H1 (cell line): ENCODE results near the gene PHOSPHO2. TPM values are rescaled to one million over a fixed set of nuclear protein-coding genes. Genes with fewer than 3 reads are reported as not detected.

Source experiments
- CTCF ChIA-PET: fragments of 300-600 bp; sonication (Branson Sonifier 250); formaldehyde crosslinking; loops from one replicate; lab custom pipeline; 2021; ENCODE audit not compliant: partially characterized antibody; lab: Charles Lee
- POLR2A ChIA-PET: fragments of 300-600 bp; sonication (Branson Sonifier 250); formaldehyde crosslinking; loops from one replicate; lab custom pipeline; 2021; ENCODE audit warnings: inconsistent platforms; ENCODE audit not compliant: partially characterized antibody; lab: Charles Lee
- DNase-seq, 2 experiments: peaks; one replicate each; pipeline versions ENCODE4 v3.0.0 to v3.0.0-alpha.2; 2010 to 2022; ENCODE audit warnings: low spot score in 2 of 2, low read depth in 1 of 2, mixed read lengths in 1 of 2
- FAIRE-seq: peaks from 2 replicates; lab custom pipeline; 2011; peaks lifted over from hg19 to GRCh38; lab: Jason Lieb, UNC
- H2AFZ ChIP-seq: 2 replicates; pipeline ENCODE4 v1.8.1; 2012; ENCODE audit warnings: low read length, inconsistent platforms
- H2AK5ac ChIP-seq: 2 replicates; pipeline ENCODE4 v1.6.1; 2013; ENCODE audit warnings: low read depth, low read length
- H2BK120ac ChIP-seq: replicated peaks from 2 replicates; pipeline ENCODE3; 2013; ENCODE audit warnings: low read depth, low read length, inconsistent platforms
- H2BK12ac ChIP-seq: 2 replicates; pipeline ENCODE4 v1.6.1; 2013; ENCODE audit warnings: low read depth, low read length
- H2BK15ac ChIP-seq: 2 replicates; pipeline ENCODE4 v1.6.1; 2013; ENCODE audit warnings: low read length
- H2BK20ac ChIP-seq: 2 replicates; pipeline ENCODE4 v1.6.1; 2013; ENCODE audit warnings: low read length
- H2BK5ac ChIP-seq: 2 replicates; pipeline ENCODE4 v1.6.1; 2013; ENCODE audit warnings: low read depth, low read length
- H3K14ac ChIP-seq: 2 replicates; pipeline ENCODE4 v1.6.1; 2013; ENCODE audit warnings: inconsistent platforms; ENCODE audit not compliant: insufficient read length
- H3K18ac ChIP-seq: 2 replicates; pipeline ENCODE4 v1.6.1; 2013; ENCODE audit warnings: low read length; ENCODE audit errors: extremely low read depth
- H3K23ac ChIP-seq: 2 replicates; pipeline ENCODE4 v1.6.1; 2013; ENCODE audit warnings: inconsistent platforms; ENCODE audit not compliant: insufficient read length
- H3K23me2 ChIP-seq: 2 replicates; pipeline ENCODE4 v1.6.1; 2013; ENCODE audit warnings: low read depth, low read length
- H3K27ac ChIP-seq: 2 replicates; pipeline ENCODE4 v1.6.1; 2011; ENCODE audit warnings: low read depth, low read length, inconsistent platforms
- H3K27me3 ChIP-seq, 4 experiments: replicated peaks in 1 of 4; 1 replicate in 1 of 4; 2 replicates in 3 of 4; pipeline versions ENCODE4 v1.6.1 to v1.8.1; 2011 to 2013; ENCODE audit warnings: low read length in 3 of 4, mild to moderate bottlenecking in 3 of 4, inconsistent platforms in 2 of 4, mixed read lengths in 2 of 4, moderate library complexity in 1 of 4; ENCODE audit not compliant: control insufficient read depth in 3 of 4, insufficient read depth in 3 of 4; ENCODE audit errors: extremely low read depth in 1 of 4
- H3K36me3 ChIP-seq, 4 experiments: 2 replicates each; pipeline versions ENCODE4 v1.6.1 to v1.8.1; 2011 to 2013; ENCODE audit warnings: mild to moderate bottlenecking in 4 of 4, low read length in 3 of 4, moderate library complexity in 2 of 4, control low read depth in 1 of 4, inconsistent platforms in 1 of 4; ENCODE audit not compliant: insufficient read depth in 4 of 4, control insufficient read depth in 2 of 4
- H3K4ac ChIP-seq: replicated peaks from 2 replicates; pipeline ENCODE3; 2013; ENCODE audit warnings: low read length, low read depth, mixed read lengths, inconsistent platforms; ENCODE audit not compliant: insufficient read length
- H3K4me1 ChIP-seq, 4 experiments: replicated peaks in 1 of 4; 1 replicate in 1 of 4; 2 replicates in 3 of 4; pipeline versions ENCODE4 v1.6.1 to v1.8.1; 2011 to 2013; ENCODE audit warnings: low read length in 3 of 4, inconsistent platforms in 2 of 4, mixed read lengths in 1 of 4; ENCODE audit not compliant: insufficient read depth in 4 of 4, control insufficient read depth in 3 of 4
- H3K4me2 ChIP-seq, 2 experiments: 2 replicates each; pipeline versions ENCODE4 v1.6.1 to v1.8.1; 2011 to 2013; ENCODE audit warnings: low read depth in 2 of 2, low read length in 2 of 2, control low read depth in 1 of 2, inconsistent platforms in 1 of 2, mild to moderate bottlenecking in 1 of 2; ENCODE audit not compliant: insufficient read depth in 1 of 2
- H3K4me3 ChIP-seq, 4 experiments: fragments of 200-600, 300-600 bp in 1 of 4; sonication (generic), shearing (Covaris generic), sonication (Bioruptor Twin) in 1 of 4; 2 replicates each; pipeline versions ENCODE4 v1.5.1 to v1.8.1; 2011 to 2016; ENCODE audit warnings: low read length in 4 of 4, low read depth in 3 of 4, control low read depth in 2 of 4, inconsistent platforms in 2 of 4, mild to moderate bottlenecking in 2 of 4, mixed read lengths in 1 of 4, moderate library complexity in 1 of 4; ENCODE audit not compliant: insufficient read depth in 2 of 4; ENCODE audit errors: extremely low read depth in 1 of 4
- H3K56ac ChIP-seq: replicated peaks from 2 replicates; pipeline ENCODE3; 2013; ENCODE audit warnings: low read depth, mild to moderate bottlenecking, mixed read lengths, low read length, inconsistent platforms; ENCODE audit not compliant: insufficient read length
- H3K79me1 ChIP-seq: 2 replicates; pipeline ENCODE4 v1.6.1; 2013; ENCODE audit warnings: low read depth, low read length, control low read depth
- H3K79me2 ChIP-seq, 2 experiments: 2 replicates each; pipeline versions ENCODE4 v1.6.1 to v1.8.1; 2012 to 2013; ENCODE audit warnings: low read length in 2 of 2, mild to moderate bottlenecking in 2 of 2, inconsistent platforms in 1 of 2; ENCODE audit not compliant: insufficient read depth in 2 of 2, control insufficient read depth in 1 of 2
- H3K9ac ChIP-seq, 4 experiments: replicated peaks in 1 of 4; 1 replicate in 1 of 4; 2 replicates in 3 of 4; pipeline versions ENCODE4 v1.6.1 to v1.8.1; 2011 to 2013; ENCODE audit warnings: low read depth in 3 of 4, low read length in 3 of 4, control low read depth in 2 of 4, mild to moderate bottlenecking in 2 of 4, moderate library complexity in 2 of 4, inconsistent platforms in 1 of 4; ENCODE audit errors: extremely low read depth in 1 of 4
- H3K9me3 ChIP-seq, 2 experiments: 2 replicates each; pipeline versions ENCODE4 v1.6.1 to v1.8.1; 2012 to 2013; ENCODE audit warnings: mild to moderate bottlenecking in 2 of 2, moderate library complexity in 2 of 2, control low read depth in 1 of 2, inconsistent platforms in 1 of 2, low read depth in 1 of 2, low read length in 1 of 2, mixed read lengths in 1 of 2; ENCODE audit not compliant: insufficient read depth in 2 of 2
- H4K20me1 ChIP-seq, 2 experiments: replicated peaks in 1 of 2; 2 replicates each; pipeline versions ENCODE3 to v1.8.1; 2011 to 2013; ENCODE audit warnings: inconsistent platforms in 2 of 2, low read length in 2 of 2, mild to moderate bottlenecking in 1 of 2; ENCODE audit not compliant: insufficient read depth in 2 of 2, control insufficient read depth in 1 of 2
- H4K5ac ChIP-seq: 2 replicates; pipeline ENCODE4 v1.6.1; 2013; ENCODE audit warnings: low read length, low read depth, mixed read lengths, inconsistent platforms; ENCODE audit not compliant: insufficient read length
- H4K8ac ChIP-seq: 2 replicates; pipeline ENCODE4 v1.8.0; 2013; ENCODE audit warnings: mild to moderate bottlenecking, moderate library complexity, low read length, inconsistent platforms; ENCODE audit not compliant: insufficient read depth; ENCODE audit errors: extremely low read depth
- H4K91ac ChIP-seq: replicated peaks from 2 replicates; pipeline ENCODE3; 2013; ENCODE audit warnings: low read length, mixed read lengths, inconsistent platforms; ENCODE audit not compliant: insufficient read length
- KDM1A ChIP-seq: fragments of 200-600, 300-600 bp; sonication (generic); IDR thresholded peaks from 2 replicates; pipeline ENCODE4 v1.7.1; 2016; ENCODE audit warnings: mild to moderate bottlenecking, low read length, borderline replicate concordance
- MAFK ChIP-seq: IDR thresholded peaks from 2 replicates; pipeline ENCODE4 v1.6.1; 2012; ENCODE audit warnings: low read depth, mild to moderate bottlenecking, improper control_type of control experiment, low read length
- RAD21 ChIP-seq, 2 experiments: IDR thresholded peaks in 1 of 2; conservative IDR thresholded peaks in 1 of 2; 2 replicates each; pipeline ENCODE4 v1.6.1; 2011; ENCODE audit warnings: low read depth in 2 of 2, low read length in 2 of 2, improper control_type of control experiment in 1 of 2, inconsistent platforms in 1 of 2, mild to moderate bottlenecking in 1 of 2, moderate library complexity in 1 of 2
- SP2 ChIP-seq: IDR thresholded peaks from 2 replicates; pipeline ENCODE4 v1.6.1; 2012; ENCODE audit warnings: mild to moderate bottlenecking, low read length, inconsistent platforms
- SRF ChIP-seq: IDR thresholded peaks from 2 replicates; pipeline ENCODE4 v1.6.1; 2011; ENCODE audit warnings: mild to moderate bottlenecking, low read depth, low read length, moderate library complexity
- TBP ChIP-seq: IDR thresholded peaks from 2 replicates; pipeline ENCODE4 v1.6.1; 2011; ENCODE audit warnings: low read depth, low read length, improper control_type of control experiment
- TEAD4 ChIP-seq: IDR thresholded peaks from 2 replicates; pipeline ENCODE4 v1.6.1; 2012; ENCODE audit warnings: low read depth, low read length, inconsistent platforms, mixed read lengths
- ZNF274 ChIP-seq: IDR thresholded peaks from 2 replicates; pipeline ENCODE4 v1.7.0; 2012; ENCODE audit warnings: low read length, borderline replicate concordance; ENCODE audit errors: extremely low read depth
- WGBS, 2 experiments: shearing (Covaris generic) in 1 of 2; methylation state at CpG; one replicate each; pipeline versions ENCODE4 v1.1.6 to v1.1.7; 2013 to 2015; ENCODE audit warnings: low lambda C conversion rate in 2 of 2, mixed read lengths in 2 of 2, inconsistent platforms in 1 of 2, low coverage in 1 of 2, missing lambda C conversion rate in 1 of 2; ENCODE audit not compliant: insufficient replicate concordance in 2 of 2, insufficient coverage in 1 of 2, insufficient read length in 1 of 2; ENCODE audit errors: extremely low coverage in 1 of 2, missing lambda C conversion rate in 1 of 2; 5-methylcytosine and 5-hydroxymethylcytosine counted together
- polyA plus RNA-seq, 7 experiments: library from polyadenylated mRNA; depleted of rRNA in 3 of 7; stranded (reverse) in 5 of 7; unstranded in 2 of 7; fragments of >200 nt in 5 of 7; fragments of 200-250 nt in 2 of 7; gene quantifications; 1 replicate in 5 of 7; 2 replicates in 1 of 7; 4 replicates in 1 of 7; pipeline versions ENCODE4 v1.2.1 to v1.2.3, GENCODE V29; 2011 to 2013; ENCODE audit warnings: missing spikeins in 2 of 7, mixed read lengths in 2 of 7
- total RNA-seq: library from RNA; stranded (reverse); fragmentation: NEBNext Ultra II Directional; extraction: Animal tissue kit (Norgen Biotek cat#: 25700); gene quantifications from 2 replicates; pipeline ENCODE4 v1.2.1, GENCODE V29; 2021

PHOSPHO2 gene
- total and polyA plus RNA-seq, 2 of the 8 experiments (the other 6 are each of a cell fraction or from before 2014, with no cell fraction given) = 2.4 to 8.5 TPM

DNA sequence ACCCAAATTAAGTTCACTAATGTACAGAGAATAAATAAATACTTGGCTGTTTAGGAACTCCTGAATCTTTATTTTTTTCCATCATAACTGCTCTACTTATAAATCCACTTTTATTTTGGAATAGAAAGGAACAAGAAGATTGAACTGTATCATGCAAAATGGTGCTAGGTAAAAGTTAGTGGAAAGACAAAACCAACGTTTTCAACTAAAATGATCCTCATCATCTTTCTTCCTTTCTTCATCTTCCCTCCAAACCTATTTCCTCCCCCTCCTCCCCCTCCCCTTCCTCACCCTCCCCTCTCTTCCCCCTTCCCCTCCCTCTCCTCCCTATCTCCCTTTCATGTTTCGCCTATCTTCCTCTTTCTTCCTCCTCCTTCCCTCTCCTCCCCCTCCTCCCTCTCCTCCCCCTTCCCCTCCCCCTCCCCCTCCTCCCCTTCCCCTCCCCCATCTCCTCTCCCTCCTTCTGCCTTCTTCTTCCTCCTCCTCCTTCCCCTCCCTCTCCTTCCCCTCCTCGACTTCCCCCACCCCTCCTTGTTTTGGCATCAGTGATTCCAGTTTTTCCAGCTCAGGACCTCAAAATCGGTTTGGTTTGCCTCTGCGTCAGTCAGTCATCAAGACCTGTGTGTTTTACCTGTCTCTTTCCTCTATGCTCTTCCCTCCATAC is 44.4 kb downstream of the PHOSPHO2 start:
- Histone ChIP-seq H3K18ac (no peak overlapping the region), H4K5ac (no peak overlapping the region), H3K4me3 (no peak overlapping the region), H2AK5ac (no peak overlapping the region), H3K27me3 (no peaks in the 10 kb centered on the region), H2BK5ac (no peak overlapping the region), H2AFZ (no peak overlapping the region)
- DNase-seq = no peak
- POLR2A ChIA-PET = interaction anchor here (0.6 kb wide), 1 partner anchor 26 kb away, joined by 3 read pairs; no protein-coding TSS in a partner anchor
- TF ChIP-seq TEAD4 (no peak), RAD21 (IDR thresholded peaks at IDR 0.05 in 1 of 2, conservative IDR thresholded peaks at IDR 0.05 in 1 of 2; ENCODE audit: low read depth in 2 of 2, low read length in 2 of 2) (no peak), MAFK (no peak), ZNF274 (no peak), TBP (no peak), SP2 (no peak), SRF (no peak), KDM1A (no peak)
- TF ChIP-seq, all 59 proteins: peak for 0
- Histone ChIP-seq H2BK12ac (no peak overlapping the region), H3K79me2 (peaks cover 6 to 64% of the 10 kb centered on the region in 2 experiments), H3K4ac (no peak overlapping the region), H4K20me1 (peaks cover 3 to 9% of the 10 kb centered on the region in 2 experiments), H4K8ac (no peak overlapping the region), H3K4me2 (no peak overlapping the region), H3K23me2 (no peaks in the 10 kb centered on the region), H3K9ac (no peak overlapping the region), H3K23ac (no peak overlapping the region), H3K36me3 (peaks cover 6 to 59% (median 25%) of the 10 kb centered on the region in 4 experiments; a peak in 7 of 8 replicates), H2BK15ac (no peak overlapping the region), H3K4me1 (peaks cover 0 to 4% (median 3%) of the 10 kb centered on the region in 4 experiments; a peak in 4 of 7 replicates), H3K27ac (no peak overlapping the region), H2BK20ac (no peak overlapping the region), H3K9me3 (no peaks in the 10 kb centered on the region), H3K56ac (no peak overlapping the region), H4K91ac (no peak overlapping the region), H3K14ac (no peak overlapping the region), H2BK120ac (no peak overlapping the region), H3K79me1 (peaks cover 6% of the 10 kb centered on the region; the same call in 1 of the 2 replicates)
- 17 to 54% methylated on average over 1 to 4 of the region's 5 CpGs for WGBS, 2 experiments
- FAIRE-seq = no peak
- CTCF ChIA-PET = no interaction called here
